BJ (cell line): Measurements from ENCODE around the gene FITM1. TPM values are rescaled to one million over a fixed set of nuclear protein-coding genes. Genes with fewer than 3 reads are reported as not detected.

ENCODE experiments used
- CTCF ChIA-PET: fragments of 350-600 bp; formaldehyde crosslinking; extraction: SDS; loops from one replicate; lab custom pipeline; 2021; ENCODE audit warnings: antibody characterized with exemption, inconsistent platforms; lab: Yijun Ruan, JAX
- POLR2A ChIA-PET: fragments of 300-600 bp; sonication (Branson Sonifier 250); formaldehyde crosslinking; extraction: SDS; loops from one replicate; lab custom pipeline; 2021; ENCODE audit warnings: antibody characterized with exemption; lab: Charles Lee
- DNase-seq: peaks from one replicate; pipeline ENCODE4 v3.0.0-alpha.2; 2011; ENCODE audit warnings: low read depth
- H3K27me3 ChIP-seq: 2 replicates; pipeline ENCODE4 v1.6.0; 2011; ENCODE audit warnings: low read length; ENCODE audit not compliant: control insufficient read depth, insufficient read depth
- H3K36me3 ChIP-seq: 2 replicates; pipeline ENCODE4 v1.5.1; 2011; ENCODE audit warnings: low read length; ENCODE audit not compliant: control insufficient read depth, insufficient read depth
- H3K4me3 ChIP-seq: 2 replicates; pipeline ENCODE4 v1.5.1; 2011; ENCODE audit warnings: low read depth, mild to moderate bottlenecking, control low read depth, low read length
- polyA plus RNA-seq: library from polyadenylated mRNA; depleted of rRNA; stranded (reverse); fragments of >200 nt; gene quantifications from 2 replicates; pipeline ENCODE4 v1.2.3, GENCODE V29; 2011
- TF ChIP-seq, protein P1 (sequence below): IDR thresholded peaks from 2 replicates; pipeline ENCODE4 v1.5.1; 2011; ENCODE audit warnings: low read depth, mild to moderate bottlenecking, control low read depth, inconsistent platforms, low read length, moderate library complexity; ENCODE audit not compliant: insufficient read depth

Gene FITM1
- polyA plus RNA-seq, 1 experiment: 0.10 TPM

DNA sequence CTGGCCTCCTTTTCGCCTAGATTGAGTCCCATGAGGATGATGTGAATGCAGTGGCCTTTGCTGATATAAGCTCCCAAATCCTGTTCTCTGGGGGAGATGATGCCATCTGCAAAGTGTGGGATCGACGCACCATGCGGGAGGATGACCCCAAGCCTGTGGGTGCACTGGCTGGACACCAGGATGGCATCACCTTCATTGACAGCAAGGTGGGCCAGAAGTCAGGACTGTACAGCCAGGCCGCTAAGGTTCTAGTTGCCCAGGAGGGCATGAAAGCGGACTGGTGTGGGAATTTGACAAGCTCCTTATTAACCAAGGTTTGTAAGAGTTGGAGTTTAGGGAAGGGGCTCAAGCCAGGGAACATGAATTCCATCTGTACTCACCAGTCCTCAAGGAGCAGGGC, 10.8 kb upstream of the FITM1 start:
- CTCF ChIA-PET: interaction anchor here (0.8 kb wide), 1 partner anchor 11 kb away, joined by 3 read pairs; no protein-coding TSS in a partner anchor
- TF ChIP-seq, protein P1, sequence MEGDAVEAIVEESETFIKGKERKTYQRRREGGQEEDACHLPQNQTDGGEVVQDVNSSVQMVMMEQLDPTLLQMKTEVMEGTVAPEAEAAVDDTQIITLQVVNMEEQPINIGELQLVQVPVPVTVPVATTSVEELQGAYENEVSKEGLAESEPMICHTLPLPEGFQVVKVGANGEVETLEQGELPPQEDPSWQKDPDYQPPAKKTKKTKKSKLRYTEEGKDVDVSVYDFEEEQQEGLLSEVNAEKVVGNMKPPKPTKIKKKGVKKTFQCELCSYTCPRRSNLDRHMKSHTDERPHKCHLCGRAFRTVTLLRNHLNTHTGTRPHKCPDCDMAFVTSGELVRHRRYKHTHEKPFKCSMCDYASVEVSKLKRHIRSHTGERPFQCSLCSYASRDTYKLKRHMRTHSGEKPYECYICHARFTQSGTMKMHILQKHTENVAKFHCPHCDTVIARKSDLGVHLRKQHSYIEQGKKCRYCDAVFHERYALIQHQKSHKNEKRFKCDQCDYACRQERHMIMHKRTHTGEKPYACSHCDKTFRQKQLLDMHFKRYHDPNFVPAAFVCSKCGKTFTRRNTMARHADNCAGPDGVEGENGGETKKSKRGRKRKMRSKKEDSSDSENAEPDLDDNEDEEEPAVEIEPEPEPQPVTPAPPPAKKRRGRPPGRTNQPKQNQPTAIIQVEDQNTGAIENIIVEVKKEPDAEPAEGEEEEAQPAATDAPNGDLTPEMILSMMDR: no peak
- POLR2A ChIA-PET: no interaction called here
- no peak for DNase-seq
- Histone ChIP-seq H3K4me3 (no peak overlapping the region), H3K27me3 (no peaks in the 10 kb centered on the region), H3K36me3 (peaks cover 19% of the 10 kb centered on the region)

- Histone ChIP-seq H3K27me3 (no peaks in the 10 kb centered on the region), H3K4me3 (no peak overlapping the region), H3K36me3 (peaks cover 19% of the 10 kb centered on the region)
- CTCF ChIA-PET: interaction anchor here (0.8 kb wide), 1 partner anchor 8 kb away, joined by 5 read pairs; no protein-coding TSS in a partner anchor
- POLR2A ChIA-PET: no interaction called here
- DNase-seq: no peak
- TF ChIP-seq, protein P1: no peak
Measured at GRCh38 chr14:24121210-24121609, 9.2 kb upstream of the FITM1 start.

- ChIA-PET POLR2A (no interaction called here), CTCF (no interaction called here)
- Histone ChIP-seq H3K4me3 (no peak overlapping the region), H3K27me3 (no peaks in the 10 kb centered on the region), H3K36me3 (peaks cover 19% of the 10 kb centered on the region)
- DNase-seq: no peak
- TF ChIP-seq, protein P1: no peak
Measured at GRCh38 chr14:24122416-24122815, 8.0 kb upstream of the FITM1 start.

DNA sequence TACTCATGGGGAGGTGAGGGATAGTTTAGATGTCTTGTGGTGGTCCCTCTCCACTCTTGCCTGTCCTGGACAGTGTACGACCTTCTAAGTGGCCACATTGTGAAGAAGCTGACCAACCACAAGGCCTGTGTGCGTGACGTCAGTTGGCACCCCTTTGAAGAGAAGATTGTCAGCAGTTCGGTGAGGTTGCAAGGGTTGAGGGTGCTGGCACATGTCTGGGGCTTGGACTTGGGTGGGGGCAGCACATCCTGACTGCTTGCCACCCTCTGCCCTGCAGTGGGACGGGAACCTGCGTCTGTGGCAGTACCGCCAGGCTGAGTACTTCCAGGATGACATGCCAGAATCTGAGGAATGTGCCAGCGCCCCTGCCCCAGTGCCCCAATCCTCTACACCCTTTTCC, 7.6 kb upstream of the FITM1 start:
- CTCF ChIA-PET: no interaction called here
- POLR2A ChIA-PET: no interaction called here
- Histone ChIP-seq H3K27me3 (no peaks in the 10 kb centered on the region), H3K36me3 (peaks cover 18% of the 10 kb centered on the region), H3K4me3 (no peak overlapping the region)
- no peak for DNase-seq
- TF ChIP-seq, protein P1: no peak

- ChIA-PET CTCF (interaction anchor here (1.4 to 2.0 kb wide), 2 partner anchors 15 to 37 kb away, joined by 4 to 7 read pairs; partner anchors contain the start of gene IRF9), POLR2A (no interaction called here)
- TF ChIP-seq, protein P1: no peak
Measured at GRCh38 chr14:24123424-24124417, 6.7 kb upstream of the FITM1 start.

More at GRCh38 chr14:24123424-24124417, 6.7 kb upstream of the FITM1 start:
- no peaks in the 10 kb centered on the region for H3K27me3 ChIP-seq
- DNase-seq: no peak
- H3K36me3 ChIP-seq: peaks cover 14% of the 10 kb centered on the region
- H3K4me3 ChIP-seq: no peak overlapping the region
